Loucy (cell line): Measurements from ENCODE around the gene FAM180B.
A peak's percentile ranks its signal among the peaks of the same experiment; 100 is the strongest.

ENCODE experiments used
- H2AFZ ChIP-seq: fragments of 200-600 bp; sonication (generic); 2 replicates; pipeline ENCODE4 v1.6.0; 2016; ENCODE audit warnings: antibody characterized with exemption, mild to moderate bottlenecking, low read length, moderate library complexity
- H3F3A ChIP-seq: fragments of 200-600 bp; 2 replicates; pipeline ENCODE4 v1.6.0; 2016; ENCODE audit warnings: antibody characterized with exemption, low read depth, mild to moderate bottlenecking
- H3K27me3 ChIP-seq: fragments of 200-600 bp; sonication (generic); 2 replicates; pipeline ENCODE4 v1.6.1; 2014; ENCODE audit warnings: low read length, mild to moderate bottlenecking; ENCODE audit not compliant: insufficient read depth, poor library complexity, severe bottlenecking
- H3K36me3 ChIP-seq: fragments of 200-600 bp; sonication (generic); 2 replicates; pipeline ENCODE4 v1.6.1; 2016; ENCODE audit warnings: low read length; ENCODE audit not compliant: insufficient read depth
- H3K4me1 ChIP-seq: fragments of 200-600 bp; sonication (generic); 2 replicates; pipeline ENCODE4 v1.5.1; 2014; ENCODE audit warnings: low read length, mild to moderate bottlenecking; ENCODE audit not compliant: insufficient read depth, poor library complexity, severe bottlenecking
- H3K4me2 ChIP-seq: fragments of 200-600 bp; sonication (generic); 2 replicates; pipeline ENCODE4 v1.6.0; 2014; ENCODE audit warnings: antibody characterized with exemption, low read length, low read depth, mild to moderate bottlenecking; ENCODE audit not compliant: poor library complexity, severe bottlenecking
- H3K4me3 ChIP-seq: fragments of 200-600 bp; sonication (generic); 2 replicates; pipeline ENCODE4 v1.5.1; 2014; ENCODE audit warnings: low read length, mild to moderate bottlenecking, mixed read lengths; ENCODE audit not compliant: poor library complexity, severe bottlenecking
- H3K79me2 ChIP-seq: fragments of 200-600 bp; sonication (generic); 2 replicates; pipeline ENCODE4 v1.6.1; 2014; ENCODE audit warnings: low read length; ENCODE audit not compliant: insufficient read depth
- H3K9ac ChIP-seq: fragments of 200-600 bp; sonication (generic); 2 replicates; pipeline ENCODE4 v1.6.0; 2014; ENCODE audit warnings: mild to moderate bottlenecking, low read depth, low read length, moderate library complexity; ENCODE audit not compliant: poor library complexity, severe bottlenecking
- H3K9me2 ChIP-seq: fragments of 200-600 bp; sonication (generic); replicated peaks from 2 replicates; pipeline ENCODE4 v1.6.1; 2016; ENCODE audit warnings: low read depth, low read length, mixed read lengths
- H3K9me3 ChIP-seq: fragments of 200-600 bp; sonication (generic); 2 replicates; pipeline ENCODE4 v1.6.1; 2014; ENCODE audit warnings: mild to moderate bottlenecking, antibody characterized with exemption, low read length, low read depth; ENCODE audit not compliant: insufficient read depth
- H4K20me1 ChIP-seq: fragments of 200-600 bp; sonication (generic); 2 replicates; pipeline ENCODE4 v1.6.0; 2014; ENCODE audit warnings: antibody characterized with exemption, low read length, mild to moderate bottlenecking; ENCODE audit not compliant: insufficient read depth, poor library complexity, severe bottlenecking
- EZH2phosphoT487 ChIP-seq: fragments of 200-600 bp; IDR thresholded peaks from 2 replicates; pipeline ENCODE4 v1.6.1; 2018; ENCODE audit warnings: antibody characterized with exemption, mild to moderate bottlenecking, moderate library complexity, borderline replicate concordance
- TF ChIP-seq, protein P1 (sequence below): fragments of 200-600 bp; sonication (generic); conservative IDR thresholded peaks from 2 replicates; pipeline ENCODE4 v1.5.1; 2014; ENCODE audit warnings: mild to moderate bottlenecking, antibody characterized with exemption, low read length

Gene FAM180B, protein sequence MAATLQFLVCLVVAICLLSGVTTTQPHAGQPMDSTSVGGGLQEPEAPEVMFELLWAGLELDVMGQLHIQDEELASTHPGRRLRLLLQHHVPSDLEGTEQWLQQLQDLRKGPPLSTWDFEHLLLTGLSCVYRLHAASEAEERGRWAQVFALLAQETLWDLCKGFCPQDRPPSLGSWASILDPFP

DNA sequence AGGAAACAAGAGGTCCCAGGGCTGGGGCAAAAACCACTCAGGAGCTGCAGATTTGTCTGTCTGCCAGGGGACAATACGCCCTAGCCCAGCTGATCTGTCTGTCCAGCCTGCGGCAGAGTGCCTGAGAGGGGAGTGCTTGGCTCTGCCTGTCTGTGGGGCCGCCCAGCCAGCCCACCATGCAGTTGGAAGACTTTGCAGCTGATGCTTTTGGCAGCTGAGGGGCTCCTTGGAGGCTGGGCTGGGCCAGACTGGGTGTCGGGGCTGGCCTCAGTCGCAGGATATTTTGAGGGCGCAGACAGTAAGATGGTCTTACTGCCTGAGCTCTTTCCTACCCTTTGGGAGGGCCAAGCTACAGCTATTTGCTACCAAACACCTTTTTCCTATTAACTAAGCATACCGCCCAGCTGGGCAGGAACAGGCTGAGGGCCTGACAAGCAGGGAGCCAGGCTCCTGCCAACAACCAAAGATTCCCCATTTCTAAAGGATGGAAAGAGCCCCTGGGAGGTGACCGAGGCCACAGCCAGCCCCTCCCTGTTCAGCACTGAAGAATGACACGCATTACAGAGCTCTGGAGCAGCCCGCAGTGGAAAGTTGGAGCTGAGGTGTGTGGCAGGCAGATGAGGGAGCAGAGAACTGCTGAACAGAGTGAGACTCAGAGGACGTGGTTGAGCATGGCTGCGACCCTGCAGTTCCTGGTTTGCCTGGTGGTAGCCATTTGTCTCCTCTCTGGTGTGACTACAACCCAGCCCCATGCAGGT, at the start of gene FAM180B:
Gene FAM180B, plus strand, starts transcription at position 581 of the 758 bp plus-strand sequence. Its CDS starts 91 bp downstream, at position 672.
- Histone ChIP-seq H3K79me2 (peaks cover 72% of the 10 kb centered on the region), H3K4me3 (peak within 1 kb of the TSS; percentile 60), H2AFZ (no peak within 1 kb of the TSS), H4K20me1 (peaks cover 5% of the 10 kb centered on the region), H3F3A (0 out of 2 replicates have a peak, but pooled peaks cover 11% of the 10 kb centered on the region), H3K4me2 (peak within 1 kb of the TSS; percentile 72), H3K4me1 (peaks cover 64% of the 10 kb centered on the region), H3K9ac (peak within 1 kb of the TSS; percentile 65), H3K27me3 (no peaks in the 10 kb centered on the region), H3K9me2 (no peaks in the 10 kb centered on the region), H3K9me3 (no peaks in the 10 kb centered on the region), H3K36me3 (peaks cover 37% of the 10 kb centered on the region; the same call in 1 of the 2 replicates)
- TF ChIP-seq EZH2phosphoT487: no peak
- TF ChIP-seq, protein P1, sequence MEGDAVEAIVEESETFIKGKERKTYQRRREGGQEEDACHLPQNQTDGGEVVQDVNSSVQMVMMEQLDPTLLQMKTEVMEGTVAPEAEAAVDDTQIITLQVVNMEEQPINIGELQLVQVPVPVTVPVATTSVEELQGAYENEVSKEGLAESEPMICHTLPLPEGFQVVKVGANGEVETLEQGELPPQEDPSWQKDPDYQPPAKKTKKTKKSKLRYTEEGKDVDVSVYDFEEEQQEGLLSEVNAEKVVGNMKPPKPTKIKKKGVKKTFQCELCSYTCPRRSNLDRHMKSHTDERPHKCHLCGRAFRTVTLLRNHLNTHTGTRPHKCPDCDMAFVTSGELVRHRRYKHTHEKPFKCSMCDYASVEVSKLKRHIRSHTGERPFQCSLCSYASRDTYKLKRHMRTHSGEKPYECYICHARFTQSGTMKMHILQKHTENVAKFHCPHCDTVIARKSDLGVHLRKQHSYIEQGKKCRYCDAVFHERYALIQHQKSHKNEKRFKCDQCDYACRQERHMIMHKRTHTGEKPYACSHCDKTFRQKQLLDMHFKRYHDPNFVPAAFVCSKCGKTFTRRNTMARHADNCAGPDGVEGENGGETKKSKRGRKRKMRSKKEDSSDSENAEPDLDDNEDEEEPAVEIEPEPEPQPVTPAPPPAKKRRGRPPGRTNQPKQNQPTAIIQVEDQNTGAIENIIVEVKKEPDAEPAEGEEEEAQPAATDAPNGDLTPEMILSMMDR: no peak

DNA sequence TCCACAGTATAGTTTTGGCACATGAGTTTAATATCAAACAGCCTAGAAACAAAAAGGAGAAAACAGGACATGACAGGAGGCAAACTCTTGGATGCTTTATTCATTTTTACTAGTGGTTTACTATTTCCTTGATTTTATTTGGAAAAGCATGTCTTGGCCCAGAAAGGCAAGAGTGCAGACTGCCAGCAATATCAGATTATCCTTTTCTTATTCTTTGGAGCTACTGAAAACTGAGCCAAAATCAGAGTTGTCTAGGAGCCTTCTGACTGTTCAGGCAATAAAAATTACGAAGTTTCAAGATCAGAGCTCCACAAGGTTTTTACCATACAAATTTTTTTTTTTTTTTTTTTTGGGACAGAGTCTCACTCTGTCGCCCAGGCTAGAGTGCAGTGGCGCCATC, 49.6 kb upstream of the FAM180B start:
- Histone ChIP-seq H3K9me2 (no peaks in the 10 kb centered on the region), H3K9me3 (no peaks in the 10 kb centered on the region), H3K4me2 (no peak overlapping the region), H3K36me3 (peaks cover 17% of the 10 kb centered on the region; the same call in 1 of the 2 replicates), H3F3A (0 out of 2 replicates have a peak, but pooled peaks cover 6% of the 10 kb centered on the region), H2AFZ (no peak overlapping the region), H3K4me3 (no peak overlapping the region), H3K4me1 (peaks cover 25% of the 10 kb centered on the region), H3K27me3 (no peaks in the 10 kb centered on the region), H3K79me2 (peaks cover 100% of the 10 kb centered on the region), H3K9ac (no peak overlapping the region), H4K20me1 (peaks cover 91% of the 10 kb centered on the region)
- TF ChIP-seq, protein P1: no peak
- TF ChIP-seq EZH2phosphoT487: no peak

DNA sequence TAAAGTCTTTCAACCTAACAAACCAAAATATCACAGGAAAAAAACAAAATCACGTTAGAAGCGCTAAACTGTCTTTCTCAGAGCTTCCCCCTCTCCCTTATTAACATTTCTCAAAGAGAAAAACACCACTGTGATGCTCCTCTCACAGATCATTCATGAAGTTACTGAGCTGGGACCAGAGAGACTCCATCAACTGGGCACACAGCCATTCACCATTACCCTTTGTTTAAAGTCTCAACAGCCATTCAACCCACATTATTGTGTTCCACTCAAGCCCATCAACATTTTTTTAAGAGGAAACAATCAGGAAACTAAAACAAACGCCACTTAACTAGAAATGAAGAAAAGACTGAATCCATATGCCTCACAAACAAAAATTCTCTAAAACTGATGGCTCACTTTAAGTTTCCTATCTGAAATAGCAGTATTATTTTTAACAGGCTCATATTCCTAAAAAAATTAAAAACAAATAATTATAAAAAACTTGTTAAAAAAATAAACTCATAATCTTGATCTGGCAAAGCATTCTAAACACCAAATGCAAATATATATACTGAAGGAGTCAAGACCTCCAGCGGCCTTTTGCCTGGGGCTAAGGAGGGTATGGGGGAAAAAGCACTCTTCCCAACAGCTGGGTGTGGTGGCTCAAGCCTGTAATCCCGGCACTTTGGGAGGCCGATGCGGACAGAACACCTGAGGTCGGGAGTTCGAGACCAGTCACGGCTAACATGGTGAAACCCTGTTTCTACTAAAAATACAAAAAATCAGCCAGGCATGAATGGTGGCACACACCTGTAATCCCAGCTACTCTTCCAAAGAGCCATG, 47.5 kb upstream of the FAM180B start:
- peaks cover 36% of the 10 kb centered on the region for H3K4me1 ChIP-seq
- peak overlapping the region; percentile 36 for H3K4me2 ChIP-seq
- peaks cover 91% of the 10 kb centered on the region for H4K20me1 ChIP-seq

More for the DNA sequence above, 47.5 kb upstream of the FAM180B start:
- no peaks in the 10 kb centered on the region for H3K9me3 ChIP-seq
- peak overlapping the region; percentile 15 for H3K9ac ChIP-seq
- H2AFZ ChIP-seq: no peak overlapping the region
- peaks cover 13% of the 10 kb centered on the region; the same call in 1 of the 2 replicates for H3K36me3 ChIP-seq
- TF ChIP-seq EZH2phosphoT487: no peak
- TF ChIP-seq, protein P1: no peak
- no peaks in the 10 kb centered on the region for H3K27me3 ChIP-seq
- no peaks in the 10 kb centered on the region for H3K9me2 ChIP-seq
- 0 out of 2 replicates have a peak, but pooled peaks cover 6% of the 10 kb centered on the region for H3F3A ChIP-seq
- H3K79me2 ChIP-seq: peaks cover 100% of the 10 kb centered on the region
- no peak overlapping the region for H3K4me3 ChIP-seq
